Medulla oblongata (tissue), 1 donor: ENCODE data around the gene MED13L.
"Not testable (repeated sequence)": the region's sequence is repeated elsewhere in the genome, so short reads cannot be mapped to it uniquely, and the experiment has no call there.

Source experiments
- DNase-seq: peaks from one replicate; pipeline ENCODE4 v3.0.0-alpha.2; 2015; ENCODE audit errors: extremely low spot score

MED13L gene

GRCh38 chr12:116153113-116153512 lies 124.4 kb downstream of the MED13L start:
- no peak for DNase-seq

- no peak for DNase-seq
These were observed 125.2 kb downstream of the MED13L start for GRCh38 chr12:116152268-116152667.

GRCh38 chr12:116150452-116150851 lies 127.0 kb downstream of the MED13L start:
- no peak for DNase-seq

GRCh38 chr12:116150001-116150400 lies 127.5 kb downstream of the MED13L start:
- DNase-seq = peak; percentile 41

GRCh38 chr12:116148844-116149243 lies 128.6 kb downstream of the MED13L start:
- DNase-seq = no peak

GRCh38 chr12:116146386-116146785 lies 131.1 kb downstream of the MED13L start:
- DNase-seq = no peak

GRCh38 chr12:116145451-116145850 lies 132.0 kb downstream of the MED13L start:
- DNase-seq = no peak

- DNase-seq = no peak
These were observed 133.1 kb downstream of the MED13L start for GRCh38 chr12:116144384-116144783.

- no peak for DNase-seq
These were observed 133.6 kb downstream of the MED13L start for GRCh38 chr12:116143909-116144308.

- no peak for DNase-seq
These were observed 134.3 kb downstream of the MED13L start for GRCh38 chr12:116142936-116143898.

- no peak for DNase-seq
These were observed 135.7 kb downstream of the MED13L start for GRCh38 chr12:116141833-116142162.

- DNase-seq = no peak
These were observed 136.2 kb downstream of the MED13L start for GRCh38 chr12:116141110-116141832.

GRCh38 chr12:116140529-116140928 lies 137.0 kb downstream of the MED13L start:
- no peak for DNase-seq

GRCh38 chr12:116138781-116139180 lies 138.7 kb downstream of the MED13L start:
- DNase-seq = no peak

GRCh38 chr12:116138364-116138763 lies 139.1 kb downstream of the MED13L start:
- no peak for DNase-seq

- DNase-seq = no peak
These were observed 140.2 kb downstream of the MED13L start for GRCh38 chr12:116137318-116137717.

- no peak for DNase-seq
These were observed 141.2 kb downstream of the MED13L start for GRCh38 chr12:116136340-116136739.

- DNase-seq = no peak
These were observed 142.1 kb downstream of the MED13L start for GRCh38 chr12:116135209-116135930.

GRCh38 chr12:116133636-116134214 lies 143.8 kb downstream of the MED13L start:
- no peak for DNase-seq

- no peak for DNase-seq
These were observed 144.3 kb downstream of the MED13L start for GRCh38 chr12:116133149-116133548.

GRCh38 chr12:116131987-116132386 lies 145.5 kb downstream of the MED13L start:
- DNase-seq = not testable (repeated sequence)

- no peak for DNase-seq
These were observed 146.3 kb downstream of the MED13L start for GRCh38 chr12:116131176-116131575.
